ENCODE results near the gene LRRC57.

DNA sequence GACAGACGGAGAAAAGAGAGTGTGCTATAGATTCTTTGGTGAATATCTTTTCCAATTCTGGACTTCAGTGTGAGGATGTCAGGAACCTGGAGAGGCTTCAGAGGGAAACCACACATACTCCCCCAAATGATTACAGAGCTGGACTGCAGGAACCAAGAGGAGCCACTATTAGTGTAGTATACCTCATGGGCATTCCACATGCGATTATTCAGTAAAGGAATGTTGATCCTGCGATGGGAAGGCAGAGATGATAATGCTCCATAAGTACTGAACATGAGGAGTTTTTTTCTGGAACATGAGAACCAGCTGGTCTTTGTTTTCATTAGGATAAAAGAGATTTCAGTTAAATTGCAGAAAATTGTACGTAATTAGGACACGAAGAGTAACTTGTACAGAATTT, 45.5 kb upstream of the LRRC57 start:
- TF ChIP-seq SRF (IDR thresholded peaks at IDR 0.05; ENCODE audit: low read depth) = no peak
- TF ChIP-seq, protein P1, sequence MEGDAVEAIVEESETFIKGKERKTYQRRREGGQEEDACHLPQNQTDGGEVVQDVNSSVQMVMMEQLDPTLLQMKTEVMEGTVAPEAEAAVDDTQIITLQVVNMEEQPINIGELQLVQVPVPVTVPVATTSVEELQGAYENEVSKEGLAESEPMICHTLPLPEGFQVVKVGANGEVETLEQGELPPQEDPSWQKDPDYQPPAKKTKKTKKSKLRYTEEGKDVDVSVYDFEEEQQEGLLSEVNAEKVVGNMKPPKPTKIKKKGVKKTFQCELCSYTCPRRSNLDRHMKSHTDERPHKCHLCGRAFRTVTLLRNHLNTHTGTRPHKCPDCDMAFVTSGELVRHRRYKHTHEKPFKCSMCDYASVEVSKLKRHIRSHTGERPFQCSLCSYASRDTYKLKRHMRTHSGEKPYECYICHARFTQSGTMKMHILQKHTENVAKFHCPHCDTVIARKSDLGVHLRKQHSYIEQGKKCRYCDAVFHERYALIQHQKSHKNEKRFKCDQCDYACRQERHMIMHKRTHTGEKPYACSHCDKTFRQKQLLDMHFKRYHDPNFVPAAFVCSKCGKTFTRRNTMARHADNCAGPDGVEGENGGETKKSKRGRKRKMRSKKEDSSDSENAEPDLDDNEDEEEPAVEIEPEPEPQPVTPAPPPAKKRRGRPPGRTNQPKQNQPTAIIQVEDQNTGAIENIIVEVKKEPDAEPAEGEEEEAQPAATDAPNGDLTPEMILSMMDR (IDR thresholded peaks at IDR 0.05 in 2 of 3, conservative IDR thresholded peaks at IDR 0.05 in 1 of 3; ENCODE audit: borderline replicate concordance in 1 of 3, insufficient read depth in 1 of 3, low read depth in 2 of 3, low read length in 2 of 3) = no peak
- no peak for TF ChIP-seq JUND (IDR thresholded peaks at IDR 0.05)
- TF ChIP-seq YY1 (IDR thresholded peaks at IDR 0.05; ENCODE audit: extremely low read depth, insufficient replicate concordance, low read depth, low read length) = no peak
- TF ChIP-seq FOSL1 (IDR thresholded peaks at IDR 0.05; ENCODE audit: low read depth) = no peak
- no peak for TF ChIP-seq POLR2A (IDR thresholded peaks at IDR 0.05; ENCODE audit: borderline replicate concordance, extremely low read depth, insufficient read depth, insufficient read length)
- TF ChIP-seq, protein P2, sequence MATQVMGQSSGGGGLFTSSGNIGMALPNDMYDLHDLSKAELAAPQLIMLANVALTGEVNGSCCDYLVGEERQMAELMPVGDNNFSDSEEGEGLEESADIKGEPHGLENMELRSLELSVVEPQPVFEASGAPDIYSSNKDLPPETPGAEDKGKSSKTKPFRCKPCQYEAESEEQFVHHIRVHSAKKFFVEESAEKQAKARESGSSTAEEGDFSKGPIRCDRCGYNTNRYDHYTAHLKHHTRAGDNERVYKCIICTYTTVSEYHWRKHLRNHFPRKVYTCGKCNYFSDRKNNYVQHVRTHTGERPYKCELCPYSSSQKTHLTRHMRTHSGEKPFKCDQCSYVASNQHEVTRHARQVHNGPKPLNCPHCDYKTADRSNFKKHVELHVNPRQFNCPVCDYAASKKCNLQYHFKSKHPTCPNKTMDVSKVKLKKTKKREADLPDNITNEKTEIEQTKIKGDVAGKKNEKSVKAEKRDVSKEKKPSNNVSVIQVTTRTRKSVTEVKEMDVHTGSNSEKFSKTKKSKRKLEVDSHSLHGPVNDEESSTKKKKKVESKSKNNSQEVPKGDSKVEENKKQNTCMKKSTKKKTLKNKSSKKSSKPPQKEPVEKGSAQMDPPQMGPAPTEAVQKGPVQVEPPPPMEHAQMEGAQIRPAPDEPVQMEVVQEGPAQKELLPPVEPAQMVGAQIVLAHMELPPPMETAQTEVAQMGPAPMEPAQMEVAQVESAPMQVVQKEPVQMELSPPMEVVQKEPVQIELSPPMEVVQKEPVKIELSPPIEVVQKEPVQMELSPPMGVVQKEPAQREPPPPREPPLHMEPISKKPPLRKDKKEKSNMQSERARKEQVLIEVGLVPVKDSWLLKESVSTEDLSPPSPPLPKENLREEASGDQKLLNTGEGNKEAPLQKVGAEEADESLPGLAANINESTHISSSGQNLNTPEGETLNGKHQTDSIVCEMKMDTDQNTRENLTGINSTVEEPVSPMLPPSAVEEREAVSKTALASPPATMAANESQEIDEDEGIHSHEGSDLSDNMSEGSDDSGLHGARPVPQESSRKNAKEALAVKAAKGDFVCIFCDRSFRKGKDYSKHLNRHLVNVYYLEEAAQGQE (IDR thresholded peaks at IDR 0.05; ENCODE audit: low read depth) = no peak
